GM12892 (cell line): ENCODE measurements around the gene ALPP.

Source experiments
- POLR2A ChIP-seq: IDR thresholded peaks from 2 replicates; pipeline ENCODE4 v1.6.1; 2011; ENCODE audit warnings: low read depth, low read length, control low read depth
- POLR2AphosphoS5 ChIP-seq: IDR thresholded peaks from 2 replicates; pipeline ENCODE4 v1.6.1; 2011; ENCODE audit warnings: low read depth, low read length, control low read depth
- TAF1 ChIP-seq: IDR thresholded peaks from 2 replicates; pipeline ENCODE4 v1.6.1; 2011; ENCODE audit warnings: low read depth, mild to moderate bottlenecking, control low read depth, low read length, borderline replicate concordance

- TF ChIP-seq POLR2A: no peak
- no peak for TF ChIP-seq TAF1
- TF ChIP-seq POLR2AphosphoS5: no peak
These were observed 7.9 kb downstream of the ALPP start for GRCh38 chr2:232386490-232386739.
